ENCODE data around the gene E2F1. TPM values are rescaled to one million over a fixed set of nuclear protein-coding genes. Genes with fewer than 3 reads are reported as not detected.

Gene E2F1
- total RNA-seq, 1 donor from 2014 or later = 8.9 TPM

GRCh38 chr20:33710681-33711445 lies 24.7 kb upstream of the E2F1 start:
- DNase-seq (no peak), ATAC-seq (ENCODE audit: low read depth) (no peak)
- Mint-ChIP-seq H3K4me1 (peaks cover 2% of the 10 kb centered on the region), H3K27ac (no peak overlapping the region), H3K9me3 (no peaks in the 10 kb centered on the region), H3K36me3 (ENCODE audit: low read depth) (peaks cover 43% of the 10 kb centered on the region), H3K27me3 (no peaks in the 10 kb centered on the region), H3K4me3 (no peak overlapping the region)
- no peak for TF ChIP-seq CTCF (IDR thresholded peaks at IDR 0.05)
- CTCF ChIA-PET = no interaction called here
- POLR2A ChIA-PET = no interaction called here
- intact Hi-C loops (cut with micrococcal nuclease) = no loop called here

- H3K9me3 Mint-ChIP-seq = no peaks in the 10 kb centered on the region
- DNase-seq (no peak), ATAC-seq (ENCODE audit: low read depth) (no peak)
- intact Hi-C loops (cut with micrococcal nuclease) = no loop called here
- no peak for TF ChIP-seq CTCF (IDR thresholded peaks at IDR 0.05)
- H3K4me1 Mint-ChIP-seq = peaks cover 2% of the 10 kb centered on the region
- CTCF ChIA-PET = no interaction called here
- POLR2A ChIA-PET = no interaction called here
- H3K27me3 Mint-ChIP-seq = no peaks in the 10 kb centered on the region
- H3K27ac Mint-ChIP-seq = no peak overlapping the region
- peaks cover 45% of the 10 kb centered on the region for H3K36me3 Mint-ChIP-seq (ENCODE audit: low read depth)
- no peak overlapping the region for H3K4me3 Mint-ChIP-seq
Observed at GRCh38 chr20:33709905-33710541, 23.8 kb upstream of the E2F1 start.

GRCh38 chr20:33709398-33709797 lies 23.2 kb upstream of the E2F1 start:
- Mint-ChIP-seq H3K36me3 (ENCODE audit: low read depth) (peaks cover 42% of the 10 kb centered on the region), H3K27me3 (no peaks in the 10 kb centered on the region), H3K27ac (no peak overlapping the region), H3K4me3 (no peak overlapping the region), H3K9me3 (no peaks in the 10 kb centered on the region), H3K4me1 (peaks cover 2% of the 10 kb centered on the region)
- intact Hi-C loops (cut with micrococcal nuclease) = no loop called here
- CTCF ChIA-PET = no interaction called here
- TF ChIP-seq CTCF (IDR thresholded peaks at IDR 0.05) = no peak
- ATAC-seq (ENCODE audit: low read depth) (no peak), DNase-seq (no peak)
- POLR2A ChIA-PET = no interaction called here

GRCh38 chr20:33707668-33708067 lies 21.5 kb upstream of the E2F1 start:
- ChIA-PET POLR2A (interaction anchor here (0.7 kb wide), 1 partner anchor 354 kb away, joined by 4 read pairs; no protein-coding TSS in a partner anchor), CTCF (no interaction called here)
- TF ChIP-seq CTCF (IDR thresholded peaks at IDR 0.05) = no peak
- peaks cover 2% of the 10 kb centered on the region for H3K4me1 Mint-ChIP-seq
- no peak for ATAC-seq (ENCODE audit: low read depth)
- intact Hi-C loops (cut with micrococcal nuclease) = no loop called here
- no peak overlapping the region for H3K4me3 Mint-ChIP-seq
- no peak for DNase-seq
- H3K27ac Mint-ChIP-seq = no peak overlapping the region
- H3K36me3 Mint-ChIP-seq (ENCODE audit: low read depth) = peaks cover 30% of the 10 kb centered on the region
- no peaks in the 10 kb centered on the region for H3K9me3 Mint-ChIP-seq
- H3K27me3 Mint-ChIP-seq = no peaks in the 10 kb centered on the region

GRCh38 chr20:33704197-33704924 lies 18.2 kb upstream of the E2F1 start:
- Mint-ChIP-seq H3K27me3 (no peaks in the 10 kb centered on the region), H3K9me3 (no peaks in the 10 kb centered on the region), H3K4me1 (peaks cover 1% of the 10 kb centered on the region), H3K27ac (no peak overlapping the region), H3K36me3 (ENCODE audit: low read depth) (peaks cover 12% of the 10 kb centered on the region), H3K4me3 (no peak overlapping the region)
- no peak for TF ChIP-seq CTCF (IDR thresholded peaks at IDR 0.05)
- CTCF ChIA-PET = no interaction called here
- POLR2A ChIA-PET = interaction anchor here (0.5 kb wide), 1 partner anchor 52 kb away, joined by 3 read pairs; no protein-coding TSS in a partner anchor
- DNase-seq = no peak
- no peak for ATAC-seq (ENCODE audit: low read depth)
- intact Hi-C loops (cut with micrococcal nuclease) = no loop called here
